Liver (tissue), 9 donors: ENCODE data around the gene FAM181A. TPM values are rescaled to one million over a fixed set of nuclear protein-coding genes. Genes with fewer than 3 reads are reported as not detected.

ENCODE experiments used
- DNase-seq: peaks from one replicate; pipeline ENCODE4 v3.0.0-alpha.2; 2017; ENCODE audit warnings: low spot score
- H3K27ac ChIP-seq, 2 donors: one replicate each; pipeline ENCODE4 v1.7.0; 2013; ENCODE audit warnings: inconsistent platforms in 2 of 2, low read length in 2 of 2, control low read depth in 1 of 2, low read depth in 1 of 2, mild to moderate bottlenecking in 1 of 2
- H3K27me3 ChIP-seq, 4 donors: one replicate each; pipeline versions ENCODE4 v1.6.1 to v1.7.0; 2013; ENCODE audit warnings: low read length in 3 of 4, inconsistent platforms in 1 of 4, mild to moderate bottlenecking in 1 of 4, moderate library complexity in 1 of 4; ENCODE audit not compliant: control insufficient read depth in 4 of 4, insufficient read depth in 4 of 4
- H3K36me3 ChIP-seq, 4 donors: one replicate each; pipeline versions ENCODE4 v1.6.1 to v1.7.0; 2013; ENCODE audit warnings: low read length in 3 of 4, mild to moderate bottlenecking in 3 of 4, low read depth in 1 of 4, moderate library complexity in 1 of 4; ENCODE audit not compliant: control insufficient read depth in 4 of 4, insufficient read depth in 3 of 4
- H3K4me1 ChIP-seq, 4 donors: one replicate each; pipeline versions ENCODE4 v1.6.1 to v1.7.0; 2013; ENCODE audit warnings: low read length in 3 of 4, mild to moderate bottlenecking in 3 of 4, moderate library complexity in 1 of 4; ENCODE audit not compliant: control insufficient read depth in 4 of 4, insufficient read depth in 4 of 4
- H3K4me3 ChIP-seq, 3 donors: one replicate each; pipeline versions ENCODE4 v1.6.1 to v1.7.0; 2013; ENCODE audit warnings: low read length in 3 of 3, control low read depth in 1 of 3, low read depth in 1 of 3, mild to moderate bottlenecking in 1 of 3
- H3K9ac ChIP-seq, 2 donors: one replicate each; pipeline ENCODE4 v1.7.0; 2013; ENCODE audit warnings: low read length in 2 of 2, mild to moderate bottlenecking in 2 of 2, moderate library complexity in 2 of 2, control low read depth in 1 of 2, low read depth in 1 of 2
- H3K9me3 ChIP-seq, 4 donors: one replicate each; pipeline versions ENCODE4 v1.6.1 to v1.7.0; 2013; ENCODE audit warnings: low read length in 3 of 4; ENCODE audit not compliant: control insufficient read depth in 4 of 4
- EGR1 ChIP-seq, 2 donors: IDR thresholded peaks; 2 replicates each; pipeline ENCODE4 v1.6.1; 2016 to 2018; ENCODE audit warnings: antibody characterized with exemption in 2 of 2, low read depth in 2 of 2
- FOXA1 ChIP-seq: IDR thresholded peaks from 2 replicates; pipeline ENCODE4 v1.6.1; 2016; ENCODE audit warnings: antibody characterized with exemption
- FOXA2 ChIP-seq: IDR thresholded peaks from 2 replicates; pipeline ENCODE4 v1.6.1; 2016; ENCODE audit warnings: antibody characterized with exemption
- GABPA ChIP-seq, 2 donors: IDR thresholded peaks in 1 of 2; conservative IDR thresholded peaks in 1 of 2; 2 replicates each; pipeline ENCODE4 v1.6.1; 2016; ENCODE audit warnings: antibody characterized with exemption in 2 of 2, mild to moderate bottlenecking in 1 of 2, moderate library complexity in 1 of 2
- HNF4A ChIP-seq, 2 donors: conservative IDR thresholded peaks; 2 replicates each; pipeline ENCODE4 v1.6.1; 2016; ENCODE audit warnings: antibody characterized with exemption in 2 of 2, mild to moderate bottlenecking in 2 of 2
- HNF4G ChIP-seq: IDR thresholded peaks from 2 replicates; pipeline ENCODE4 v1.6.1; 2016; ENCODE audit warnings: antibody characterized with exemption
- JUND ChIP-seq, 2 donors: IDR thresholded peaks; 2 replicates each; pipeline ENCODE4 v1.6.1; 2016; ENCODE audit warnings: antibody characterized with exemption in 2 of 2
- MAX ChIP-seq: IDR thresholded peaks from 2 replicates; pipeline ENCODE4 v1.6.1; 2016; ENCODE audit warnings: antibody characterized with exemption
- NR2F2 ChIP-seq: IDR thresholded peaks from 2 replicates; pipeline ENCODE4 v1.6.1; 2016; ENCODE audit warnings: antibody characterized with exemption
- RAD21 ChIP-seq, 2 donors: IDR thresholded peaks; 2 replicates each; pipeline ENCODE4 v1.6.1; 2016; ENCODE audit warnings: antibody characterized with exemption in 2 of 2, mild to moderate bottlenecking in 2 of 2
- REST ChIP-seq: IDR thresholded peaks from 2 replicates; pipeline ENCODE4 v1.6.1; 2016; ENCODE audit warnings: antibody characterized with exemption, mild to moderate bottlenecking
- RXRA ChIP-seq, 2 donors: IDR thresholded peaks; 2 replicates each; pipeline ENCODE4 v1.6.1; 2017 to 2018; ENCODE audit warnings: antibody characterized with exemption in 2 of 2, mild to moderate bottlenecking in 1 of 2
- SP1 ChIP-seq: IDR thresholded peaks from 2 replicates; pipeline ENCODE4 v1.6.1; 2018; ENCODE audit warnings: antibody characterized with exemption, mild to moderate bottlenecking
- TAF1 ChIP-seq: conservative IDR thresholded peaks from 2 replicates; pipeline ENCODE4 v1.6.1; 2016; ENCODE audit warnings: antibody characterized with exemption, mild to moderate bottlenecking
- YY1 ChIP-seq: IDR thresholded peaks from 2 replicates; pipeline ENCODE4 v1.6.1; 2016; ENCODE audit warnings: antibody characterized with exemption, mild to moderate bottlenecking
- WGBS: extraction: QIAGEN DNeasy Blood & Tissue Kit; methylation state at CpG from one replicate; pipeline ENCODE4 v1.1.7; 2013; 5-methylcytosine and 5-hydroxymethylcytosine counted together
- polyA plus RNA-seq, 2 donors: library from polyadenylated mRNA; stranded (reverse) in 1 of 2; unstranded in 1 of 2; fragments of 200-250 nt in 1 of 2; fragments of >200 nt in 1 of 2; fragmentation: Nextera tagmentation in 1 of 2; extraction: Ambion mirVana in 1 of 2; gene quantifications; one replicate each; pipeline versions ENCODE4 v1.2.1 to v1.2.3, GENCODE V29; 2013 to 2015
- total RNA-seq, 2 donors: library from RNA; depleted of rRNA; stranded (reverse); fragments of >200 nt; gene quantifications; one replicate each; pipeline ENCODE4 v1.2.3, GENCODE V29; 2014
- TF ChIP-seq, protein P1 (sequence below): IDR thresholded peaks from 2 replicates; pipeline ENCODE4 v1.6.1; 2016; ENCODE audit warnings: antibody characterized with exemption
- TF ChIP-seq, protein P2 (sequence below): fragments of 150-350 bp; IDR thresholded peaks from 2 replicates; pipeline ENCODE4 v1.5.1; 2017; ENCODE audit warnings: improper control_type of control experiment, low read depth, low read length; ENCODE audit not compliant: missing input control
- TF ChIP-seq, protein P3 (sequence below): IDR thresholded peaks from 2 replicates; pipeline ENCODE4 v1.6.1; 2016; ENCODE audit warnings: antibody characterized with exemption
- donor health status: healthy.
- donor health status: healthy.
- donor health status: healthy.
- donor health status: healthy.
- donor health status: healthy.

The FAM181A gene
- total and polyA plus RNA-seq, 4 donors, result not detected

DNA sequence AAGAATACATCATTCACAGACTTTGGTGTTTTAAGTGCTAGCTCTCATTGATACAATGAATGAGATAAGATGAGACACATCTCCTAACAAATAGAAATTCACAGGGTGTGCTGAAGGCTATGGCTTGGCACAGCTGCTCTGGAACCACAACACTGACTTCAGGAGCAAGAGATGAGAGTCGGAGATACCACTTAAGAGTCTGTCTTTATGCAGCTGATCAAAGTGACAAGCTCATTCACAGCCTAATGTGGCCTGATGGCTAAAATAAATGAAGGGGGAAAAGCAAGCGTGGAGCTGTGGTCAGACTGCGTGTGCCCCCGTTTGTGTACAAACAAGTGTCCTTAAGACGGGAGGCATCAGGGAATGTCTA is 29.7 kb upstream of the FAM181A start:
- TF ChIP-seq RXRA (IDR thresholded peaks at IDR 0.05), result no peak
- TF ChIP-seq, protein P1, sequence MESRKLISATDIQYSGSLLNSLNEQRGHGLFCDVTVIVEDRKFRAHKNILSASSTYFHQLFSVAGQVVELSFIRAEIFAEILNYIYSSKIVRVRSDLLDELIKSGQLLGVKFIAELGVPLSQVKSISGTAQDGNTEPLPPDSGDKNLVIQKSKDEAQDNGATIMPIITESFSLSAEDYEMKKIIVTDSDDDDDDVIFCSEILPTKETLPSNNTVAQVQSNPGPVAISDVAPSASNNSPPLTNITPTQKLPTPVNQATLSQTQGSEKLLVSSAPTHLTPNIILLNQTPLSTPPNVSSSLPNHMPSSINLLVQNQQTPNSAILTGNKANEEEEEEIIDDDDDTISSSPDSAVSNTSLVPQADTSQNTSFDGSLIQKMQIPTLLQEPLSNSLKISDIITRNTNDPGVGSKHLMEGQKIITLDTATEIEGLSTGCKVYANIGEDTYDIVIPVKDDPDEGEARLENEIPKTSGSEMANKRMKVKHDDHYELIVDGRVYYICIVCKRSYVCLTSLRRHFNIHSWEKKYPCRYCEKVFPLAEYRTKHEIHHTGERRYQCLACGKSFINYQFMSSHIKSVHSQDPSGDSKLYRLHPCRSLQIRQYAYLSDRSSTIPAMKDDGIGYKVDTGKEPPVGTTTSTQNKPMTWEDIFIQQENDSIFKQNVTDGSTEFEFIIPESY, result no peak
- TF ChIP-seq, protein P2, sequence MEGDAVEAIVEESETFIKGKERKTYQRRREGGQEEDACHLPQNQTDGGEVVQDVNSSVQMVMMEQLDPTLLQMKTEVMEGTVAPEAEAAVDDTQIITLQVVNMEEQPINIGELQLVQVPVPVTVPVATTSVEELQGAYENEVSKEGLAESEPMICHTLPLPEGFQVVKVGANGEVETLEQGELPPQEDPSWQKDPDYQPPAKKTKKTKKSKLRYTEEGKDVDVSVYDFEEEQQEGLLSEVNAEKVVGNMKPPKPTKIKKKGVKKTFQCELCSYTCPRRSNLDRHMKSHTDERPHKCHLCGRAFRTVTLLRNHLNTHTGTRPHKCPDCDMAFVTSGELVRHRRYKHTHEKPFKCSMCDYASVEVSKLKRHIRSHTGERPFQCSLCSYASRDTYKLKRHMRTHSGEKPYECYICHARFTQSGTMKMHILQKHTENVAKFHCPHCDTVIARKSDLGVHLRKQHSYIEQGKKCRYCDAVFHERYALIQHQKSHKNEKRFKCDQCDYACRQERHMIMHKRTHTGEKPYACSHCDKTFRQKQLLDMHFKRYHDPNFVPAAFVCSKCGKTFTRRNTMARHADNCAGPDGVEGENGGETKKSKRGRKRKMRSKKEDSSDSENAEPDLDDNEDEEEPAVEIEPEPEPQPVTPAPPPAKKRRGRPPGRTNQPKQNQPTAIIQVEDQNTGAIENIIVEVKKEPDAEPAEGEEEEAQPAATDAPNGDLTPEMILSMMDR, result no peak
- TF ChIP-seq EGR1 (IDR thresholded peaks at IDR 0.05; ENCODE audit: low read depth in 2 of 2), result no peak
- TF ChIP-seq YY1, result no peak
- TF ChIP-seq HNF4G, result no peak
- TF ChIP-seq FOXA1, result no peak
- TF ChIP-seq REST, result no peak
- no peak for TF ChIP-seq NR2F2
- TF ChIP-seq RAD21 (IDR thresholded peaks at IDR 0.05), result no peak
- TF ChIP-seq HNF4A (conservative IDR thresholded peaks at IDR 0.05), result no peak
- TF ChIP-seq MAX, result no peak
- TF ChIP-seq JUND (IDR thresholded peaks at IDR 0.05), result no peak
- no peaks in the 10 kb centered on the region for H3K27me3 ChIP-seq
- no peak overlapping the region for H3K27ac ChIP-seq
- H3K9ac ChIP-seq, result no peak overlapping the region
- H3K4me1 ChIP-seq, result no peaks in the 10 kb centered on the region
- no peaks in the 10 kb centered on the region for H3K36me3 ChIP-seq
- no peaks in the 10 kb centered on the region for H3K9me3 ChIP-seq
- 87% methylated on average over 5 of the region's 5 CpGs for WGBS
- DNase-seq, result no peak
- H3K4me3 ChIP-seq, result no peak overlapping the region

DNA sequence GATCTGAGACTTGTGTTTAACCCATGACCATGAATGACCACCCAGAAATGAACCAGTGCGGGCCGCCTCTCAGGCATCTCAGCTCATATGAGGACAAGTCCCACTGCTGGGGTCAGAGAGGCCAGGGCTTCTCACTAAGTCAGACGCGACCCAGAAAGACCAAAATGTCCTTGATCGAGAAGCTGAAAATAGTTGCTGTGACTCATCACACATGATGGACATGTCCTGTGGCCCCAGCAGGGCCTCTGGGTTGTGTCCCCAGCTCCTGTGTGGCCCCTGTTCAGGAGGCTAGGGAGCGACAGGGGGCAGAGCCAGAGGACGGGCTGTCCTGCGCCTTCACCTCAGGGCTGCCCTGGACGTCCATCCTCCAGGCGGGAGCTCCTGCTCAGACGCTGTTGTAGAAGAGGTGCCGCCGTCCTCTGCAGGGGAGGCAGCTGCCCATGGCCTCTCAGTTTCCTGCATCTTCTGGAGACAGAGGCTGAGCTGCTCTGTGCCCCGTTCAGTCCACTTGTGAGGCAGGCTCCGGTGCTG is 29.0 kb upstream of the FAM181A start:
- WGBS, result 91% methylated on average over 15 of the region's 15 CpGs
- Histone ChIP-seq H3K4me3 (no peak overlapping the region), H3K9me3 (no peaks in the 10 kb centered on the region), H3K9ac (no peak overlapping the region), H3K36me3 (no peaks in the 10 kb centered on the region), H3K27me3 (no peaks in the 10 kb centered on the region), H3K4me1 (no peaks in the 10 kb centered on the region), H3K27ac (no peak overlapping the region)
- DNase-seq, result no peak
- no peak for TF ChIP-seq FOXA2
- no peak for TF ChIP-seq RAD21 (IDR thresholded peaks at IDR 0.05)
- TF ChIP-seq FOXA1, result no peak
- TF ChIP-seq NR2F2, result no peak
- TF ChIP-seq SP1, result no peak
- TF ChIP-seq REST, result no peak
- TF ChIP-seq HNF4G, result no peak
- no peak for TF ChIP-seq MAX
- no peak for TF ChIP-seq TAF1
- TF ChIP-seq, protein P2, result no peak
- TF ChIP-seq JUND (IDR thresholded peaks at IDR 0.05), result no peak
- TF ChIP-seq, protein P3, sequence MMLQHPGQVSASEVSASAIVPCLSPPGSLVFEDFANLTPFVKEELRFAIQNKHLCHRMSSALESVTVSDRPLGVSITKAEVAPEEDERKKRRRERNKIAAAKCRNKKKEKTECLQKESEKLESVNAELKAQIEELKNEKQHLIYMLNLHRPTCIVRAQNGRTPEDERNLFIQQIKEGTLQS, result no peak
- TF ChIP-seq RXRA (IDR thresholded peaks at IDR 0.05), result no peak
- TF ChIP-seq HNF4A (conservative IDR thresholded peaks at IDR 0.05), result no peak
- no peak for TF ChIP-seq GABPA (IDR thresholded peaks at IDR 0.05 in 1 of 2, conservative IDR thresholded peaks at IDR 0.05 in 1 of 2)
